Stimulated activated CD4-positive, alpha-beta T cell treated with anti-CD3 and anti-CD28 coated beads, TNF-alpha, amount 100 ng/mL, for 4 hours (primary cell): ENCODE measurements around the gene SNX6.
"Not testable (repeated sequence)": the region's sequence is repeated elsewhere in the genome, so short reads cannot be mapped to it uniquely, and the experiment has no call there.

Experiments
- DNase-seq, 3 experiments: peaks; one replicate each; pipeline ENCODE4 v3.0.0-alpha.2; 2020; ENCODE audit warnings: low read depth in 3 of 3

Gene SNX6

GRCh38 chr14:34562776-34563150 is 67.2 kb downstream of the SNX6 start:
- no peak for DNase-seq

DNA sequence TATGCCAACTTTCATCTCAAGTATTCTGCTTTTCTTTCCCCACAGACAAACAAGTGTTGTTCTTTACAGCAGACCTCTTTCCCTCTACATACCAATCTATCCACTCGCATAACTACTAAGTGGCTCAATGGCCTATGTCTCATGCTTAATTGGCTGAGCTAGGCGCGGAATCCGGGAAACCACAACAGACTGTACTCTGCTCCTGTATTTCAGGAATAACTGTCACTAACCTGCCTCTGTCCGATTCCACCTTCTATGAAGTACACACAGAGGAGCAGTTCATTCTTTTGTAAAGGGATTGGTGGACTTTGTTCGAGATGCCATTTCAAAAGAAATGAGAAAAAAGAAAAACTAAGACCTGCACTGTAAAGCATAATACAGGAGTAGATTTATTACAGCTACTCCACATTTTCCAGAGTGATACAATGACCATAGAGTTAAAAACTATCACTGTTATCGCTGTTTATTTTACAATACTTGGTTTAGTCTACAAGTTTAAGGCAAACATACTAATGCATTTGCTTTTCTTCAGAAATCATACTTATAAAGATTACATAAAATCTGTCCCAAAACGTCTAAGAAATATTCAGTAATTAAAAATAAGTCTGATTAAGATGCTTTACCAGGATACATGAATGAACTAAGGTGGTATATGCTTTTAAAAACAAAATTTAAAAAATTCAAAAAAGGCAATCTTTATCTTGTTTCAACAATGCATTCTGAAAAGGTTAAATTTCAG is 67.7 kb downstream of the SNX6 start:
- DNase-seq, result not testable (repeated sequence)

DNA sequence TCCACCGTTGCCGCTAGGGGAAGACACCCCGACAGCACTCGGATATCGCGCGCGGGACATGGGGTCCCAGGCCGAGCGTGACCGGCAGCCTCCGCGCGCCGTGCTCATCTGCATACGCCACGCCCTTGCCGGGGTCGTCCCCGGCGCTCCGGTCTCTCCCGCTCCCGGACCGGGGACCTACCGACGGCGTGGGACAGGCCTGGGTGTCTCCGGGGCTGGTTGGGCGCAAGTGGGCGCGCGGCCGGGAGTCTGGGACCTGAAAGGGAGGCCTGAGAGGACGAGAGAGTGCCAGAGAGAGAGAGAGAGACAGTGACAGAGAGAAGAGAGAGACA is 73.5 kb downstream of the SNX6 start:
- DNase-seq, result not testable (repeated sequence)

DNA sequence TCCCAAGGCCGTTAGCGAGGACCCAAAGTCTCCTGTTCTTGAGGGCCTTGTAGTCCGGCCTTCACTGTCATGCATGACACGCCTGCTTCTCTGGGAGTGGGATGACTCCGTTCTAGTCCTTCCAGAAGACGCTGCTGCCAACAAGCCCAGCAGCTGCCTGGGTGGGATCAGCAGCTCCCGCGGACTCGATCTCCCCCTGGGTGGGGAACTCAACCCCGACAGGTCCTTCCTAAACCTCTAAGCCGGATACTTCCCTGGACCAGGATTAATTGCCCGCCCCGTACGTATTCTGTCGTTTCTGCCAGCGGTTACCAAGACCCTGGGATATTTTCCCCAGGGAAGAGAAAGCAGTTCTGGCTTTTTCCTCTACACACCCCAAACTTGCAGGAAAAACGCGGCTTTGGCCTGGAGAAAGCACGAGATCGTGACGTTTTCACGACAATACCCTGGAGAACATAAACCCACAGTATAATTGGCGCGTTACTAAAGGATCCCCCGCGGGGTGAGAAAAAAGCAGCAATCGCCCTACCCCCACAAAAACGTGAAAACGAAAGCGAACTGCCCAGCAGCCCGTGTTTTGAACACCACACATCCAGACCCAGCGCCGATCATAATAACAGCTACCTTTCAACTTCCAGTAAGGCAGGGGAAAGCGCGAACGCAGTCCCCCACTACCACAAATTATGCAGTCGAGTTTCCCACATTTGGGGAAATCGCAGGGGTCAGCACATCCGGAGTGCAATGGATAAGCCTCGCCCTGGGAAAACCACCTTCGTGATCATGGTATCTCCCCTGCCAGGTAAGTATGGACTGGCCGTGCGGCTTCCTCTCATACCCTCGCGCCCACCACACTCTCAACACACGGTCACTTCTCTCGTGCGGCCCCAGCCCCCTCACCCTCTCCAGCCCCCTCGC is 74.1 kb downstream of the SNX6 start:
- DNase-seq, result not testable (repeated sequence)

- no peak for DNase-seq
Observed at GRCh38 chr14:34554540-34555250, 75.3 kb downstream of the SNX6 start.

DNA sequence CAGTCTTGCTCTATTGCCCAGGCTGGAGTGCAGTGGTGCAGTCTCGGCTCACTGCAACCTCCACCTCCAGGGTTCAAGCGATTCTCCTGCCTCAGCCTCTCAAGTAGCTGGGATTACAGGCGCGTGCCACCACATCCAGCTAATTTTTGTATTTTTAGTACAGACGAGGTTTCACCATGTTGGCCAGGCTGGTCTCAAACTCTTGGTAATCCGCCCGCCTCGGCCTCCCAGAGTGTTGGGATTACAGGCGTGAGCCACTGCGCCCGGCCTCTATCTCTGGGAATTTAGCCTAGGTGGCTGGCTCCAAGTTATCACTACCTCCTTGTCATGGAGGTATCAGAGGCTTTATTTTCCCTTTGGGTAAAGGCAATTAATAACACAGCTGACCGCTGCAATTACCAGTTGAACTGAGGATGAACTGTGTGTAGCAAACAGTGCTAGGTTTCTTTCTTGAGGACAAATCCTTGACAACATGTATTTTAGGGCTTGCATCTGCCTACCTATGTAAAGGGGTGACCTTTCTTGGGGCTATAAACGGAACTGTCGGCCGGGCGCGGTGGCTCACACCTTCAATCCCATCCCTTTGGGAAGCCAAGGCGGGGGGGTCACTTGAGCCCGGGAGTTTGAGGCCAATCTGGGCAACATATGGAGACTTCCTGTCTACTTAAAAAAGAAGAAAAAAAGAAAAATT is 80.5 kb downstream of the SNX6 start:
- DNase-seq, result not testable (repeated sequence)

GRCh38 chr14:34548472-34548981 is 81.4 kb downstream of the SNX6 start:
- no peak for DNase-seq

GRCh38 chr14:34547136-34547520 is 82.8 kb downstream of the SNX6 start:
- not testable (repeated sequence) for DNase-seq

- DNase-seq, result not testable (repeated sequence)
Observed at GRCh38 chr14:34546272-34547135, 83.4 kb downstream of the SNX6 start.

DNA sequence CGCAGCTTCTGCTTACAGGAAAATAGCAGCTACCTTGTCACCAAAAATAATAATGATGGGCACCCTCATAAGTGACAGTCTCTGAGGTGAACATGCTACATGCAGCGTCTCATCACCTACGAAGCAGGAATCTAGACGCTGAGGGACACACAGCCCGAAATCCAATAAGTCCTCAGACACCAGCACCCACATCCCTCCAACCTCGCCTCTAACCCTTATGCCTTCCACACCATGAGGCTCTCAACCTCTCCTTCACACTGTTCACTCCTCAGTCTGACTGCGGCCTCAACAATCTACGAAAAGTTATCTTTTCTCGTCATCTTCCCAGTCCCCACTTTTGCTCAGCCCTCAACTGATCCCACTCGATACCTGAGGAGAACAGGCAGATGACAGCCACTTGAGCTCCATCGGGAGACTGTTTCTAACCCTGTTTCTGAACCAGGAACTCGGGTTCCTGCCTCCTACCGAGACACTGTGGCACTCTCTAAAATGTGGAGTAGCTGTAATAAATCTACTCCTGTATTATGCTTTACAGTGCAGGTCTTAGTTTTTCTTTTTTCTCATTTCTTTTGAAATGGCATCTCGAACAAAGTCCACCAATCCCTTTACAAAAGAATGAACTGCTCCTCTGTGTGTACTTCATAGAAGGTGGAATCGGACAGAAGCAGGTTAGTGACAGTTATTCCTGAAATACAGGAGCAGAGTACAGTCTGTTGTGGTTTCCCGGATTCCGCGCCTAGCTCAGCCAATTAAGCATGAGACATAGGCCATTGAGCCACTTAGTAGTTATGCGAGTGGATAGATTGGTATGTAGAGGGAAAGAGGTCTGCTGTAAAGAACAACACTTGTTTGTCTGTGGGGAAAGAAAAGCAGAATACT is 89.5 kb downstream of the SNX6 start:
- not testable (repeated sequence) for DNase-seq

DNA sequence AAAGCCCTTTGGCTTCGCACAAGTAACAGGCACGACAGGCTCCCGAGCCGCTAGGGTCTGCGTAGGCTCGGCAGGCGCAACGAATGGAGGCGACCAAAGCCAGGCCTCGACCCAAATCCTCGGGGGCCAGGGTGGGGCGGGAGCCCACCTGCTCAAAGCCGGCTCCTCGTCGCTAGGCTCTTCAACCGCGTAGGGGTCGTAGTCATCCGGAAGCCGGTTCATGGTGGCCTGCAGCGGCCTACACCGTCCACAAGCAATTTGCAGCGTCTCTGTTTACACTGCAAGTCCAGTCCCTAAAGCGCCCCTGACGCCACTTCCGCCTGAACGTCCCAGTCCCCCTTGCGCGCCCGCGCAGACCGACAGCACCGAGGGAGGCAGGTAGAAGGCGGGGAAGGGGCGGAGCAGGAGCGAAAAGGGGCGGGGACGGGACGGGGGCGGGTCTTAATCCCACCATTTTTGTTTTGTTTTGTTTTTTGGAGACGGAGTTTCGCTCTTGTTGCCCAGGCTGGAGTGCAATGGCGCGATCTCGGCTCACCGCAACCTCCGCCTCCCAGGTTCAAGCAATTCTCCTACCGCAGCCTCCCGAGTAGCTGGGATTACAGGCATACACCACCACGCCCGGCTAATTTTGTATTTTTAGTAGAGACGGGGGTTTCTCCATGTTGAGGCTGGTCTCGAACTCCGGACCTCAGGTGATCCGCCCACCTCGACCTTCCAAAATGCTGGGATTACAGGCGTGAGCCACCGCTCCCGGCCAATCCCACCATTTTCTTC is 90.4 kb downstream of the SNX6 start, which contains the start of gene EAPP:
TSS of gene EAPP (minus strand) at position 295 of the 774 bp plus-strand sequence. CDS start at position 222, 73 bp downstream.
- peak; percentile 82 to 90 (median 87) for DNase-seq

GRCh38 chr14:34538871-34539406 is 91.0 kb downstream of the SNX6 start:
- no peak for DNase-seq

- not testable (repeated sequence) for DNase-seq
Observed at GRCh38 chr14:34538096-34538495, 91.9 kb downstream of the SNX6 start.

DNA sequence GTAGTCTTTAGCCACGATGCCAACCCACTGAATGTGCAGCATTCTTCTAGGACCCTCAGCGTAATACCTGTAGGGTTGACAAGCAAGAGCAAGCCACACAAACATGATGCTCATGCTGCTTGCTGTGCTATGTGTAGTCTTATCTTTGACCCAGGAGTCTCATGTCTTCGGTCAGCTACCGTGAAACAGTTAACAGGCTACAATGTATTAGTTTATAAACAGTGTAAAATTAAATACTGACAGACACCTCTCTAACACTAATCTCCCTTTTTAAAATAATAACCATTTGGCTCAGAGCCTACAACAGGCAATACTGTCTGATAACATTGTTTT is 92.3 kb downstream of the SNX6 start:
- no peak for DNase-seq

GRCh38 chr14:34536951-34537676 is 92.8 kb downstream of the SNX6 start:
- no peak for DNase-seq

GRCh38 chr14:34527591-34527990 is 102.4 kb downstream of the SNX6 start:
- DNase-seq, result no peak

- not testable (repeated sequence) for DNase-seq
Observed at GRCh38 chr14:34524216-34524615, 105.7 kb downstream of the SNX6 start.

- no peak for DNase-seq
Observed at GRCh38 chr14:34522496-34522895, 107.5 kb downstream of the SNX6 start.
